IMR-90 (cell line): ENCODE results near the gene TRIM63. TPM values are rescaled to one million over a fixed set of nuclear protein-coding genes. Genes with fewer than 3 reads are reported as not detected.

ENCODE experiments used
- ATAC-seq: fragments of 200-7000 bp; cut with Tn5 transposase; 2 replicates; pipeline ENCODE4 v1.9.1; 2020; ENCODE audit warnings: low read depth, mild to moderate bottlenecking, moderate library complexity
- BruUV-seq: library from RNA; stranded (reverse); fragments of 400-500 nt; replicated peaks from 2 replicates; lab custom pipeline; 2021; lab: Mats Ljungman, UMichigan
- CTCF ChIA-PET: fragments of 300-600 bp; formaldehyde crosslinking; extraction: SDS; loops from one replicate; lab custom pipeline; 2021; ENCODE audit warnings: antibody characterized with exemption; lab: Yijun Ruan, JAX
- POLR2A ChIA-PET: fragments of 300-600 bp; sonication (Branson Sonifier 250); formaldehyde crosslinking; loops from one replicate; lab custom pipeline; 2022; ENCODE audit warnings: antibody characterized with exemption; ENCODE audit not compliant: unreplicated experiment; lab: Charles Lee
- DNase-seq: peaks from one replicate; pipeline ENCODE4 v3.0.0; 2013
- H2AFZ ChIP-seq: replicated peaks from 2 replicates; pipeline ENCODE3; 2013; ENCODE audit warnings: low read length, mild to moderate bottlenecking; ENCODE audit not compliant: poor library complexity
- H2AK5ac ChIP-seq: 2 replicates; pipeline ENCODE4 v1.6.1; 2013; ENCODE audit warnings: low read depth, low read length, inconsistent platforms
- H2AK9ac ChIP-seq: replicated peaks from 2 replicates; pipeline ENCODE3; 2013; ENCODE audit warnings: mild to moderate bottlenecking, low read depth, low read length, moderate library complexity; ENCODE audit not compliant: poor library complexity
- H2BK120ac ChIP-seq: 2 replicates; pipeline ENCODE4 v1.6.1; 2013; ENCODE audit warnings: low read depth, low read length, inconsistent platforms
- H2BK15ac ChIP-seq: 3 replicates; pipeline ENCODE4 v1.6.1; 2013; ENCODE audit warnings: low read depth, low read length, inconsistent platforms
- H2BK20ac ChIP-seq: 2 replicates; pipeline ENCODE4 v1.6.1; 2013; ENCODE audit warnings: low read depth, mild to moderate bottlenecking, inconsistent platforms, low read length, moderate library complexity
- H2BK5ac ChIP-seq: 2 replicates; pipeline ENCODE4 v1.6.1; 2013; ENCODE audit warnings: mild to moderate bottlenecking, low read depth, low read length, inconsistent platforms; ENCODE audit not compliant: poor library complexity, severe bottlenecking
- H3K14ac ChIP-seq: replicated peaks from 2 replicates; pipeline ENCODE4 v1.6.1; 2013; ENCODE audit warnings: low read depth, low read length, inconsistent platforms
- H3K18ac ChIP-seq: 2 replicates; pipeline ENCODE4 v1.6.1; 2013; ENCODE audit warnings: low read depth, low read length, control low read depth
- H3K23ac ChIP-seq: 2 replicates; pipeline ENCODE4 v1.6.1; 2013; ENCODE audit warnings: low read depth, low read length, inconsistent platforms
- H3K27ac ChIP-seq: 2 replicates; pipeline ENCODE4 v1.5.1; 2013; ENCODE audit warnings: mild to moderate bottlenecking, control low read depth, low read length; ENCODE audit not compliant: insufficient read depth
- H3K27me3 ChIP-seq: 2 replicates; pipeline ENCODE4 v1.6.1; 2013; ENCODE audit warnings: low read length; ENCODE audit not compliant: control insufficient read depth, insufficient read depth
- H3K36me3 ChIP-seq: 2 replicates; pipeline ENCODE4 v1.6.1; 2013; ENCODE audit warnings: low read length, mixed read lengths; ENCODE audit not compliant: control insufficient read depth, insufficient read depth
- H3K4ac ChIP-seq: 2 replicates; pipeline ENCODE4 v1.6.1; 2013; ENCODE audit warnings: low read depth, low read length, inconsistent platforms
- H3K4me1 ChIP-seq: 2 replicates; pipeline ENCODE4 v1.6.1; 2013; ENCODE audit warnings: low read length, mixed read lengths; ENCODE audit not compliant: control insufficient read depth, insufficient read depth
- H3K4me2 ChIP-seq: 2 replicates; pipeline ENCODE4 v1.6.1; 2013; ENCODE audit warnings: low read depth, mild to moderate bottlenecking, control low read depth, low read length, moderate library complexity
- H3K4me3 ChIP-seq: 2 replicates; pipeline ENCODE4 v1.5.1; 2013; ENCODE audit warnings: low read depth, mild to moderate bottlenecking, control low read depth, low read length, moderate library complexity; ENCODE audit not compliant: insufficient read depth
- H3K56ac ChIP-seq: 2 replicates; pipeline ENCODE4 v1.6.1; 2013; ENCODE audit warnings: low read length, inconsistent platforms; ENCODE audit not compliant: insufficient read depth; ENCODE audit errors: extremely low read depth
- H3K79me1 ChIP-seq, 2 experiments: 2 replicates each; pipeline ENCODE4 v1.6.1; 2013; ENCODE audit warnings: low read length in 2 of 2, inconsistent platforms in 1 of 2, low read depth in 1 of 2
- H3K9ac ChIP-seq: 2 replicates; pipeline ENCODE4 v1.6.1; 2013; ENCODE audit warnings: low read depth, low read length, control low read depth
- H3K9me1 ChIP-seq: 2 replicates; pipeline ENCODE4 v1.6.1; 2013; ENCODE audit warnings: low read length, inconsistent platforms; ENCODE audit not compliant: insufficient read depth
- H3K9me3 ChIP-seq: 2 replicates; pipeline ENCODE4 v1.6.1; 2013; ENCODE audit warnings: low read length; ENCODE audit not compliant: control insufficient read depth, insufficient read depth
- H4K20me1 ChIP-seq: 2 replicates; pipeline ENCODE4 v1.6.1; 2013; ENCODE audit warnings: low read length, inconsistent platforms; ENCODE audit not compliant: insufficient read depth
- H4K5ac ChIP-seq: 2 replicates; pipeline ENCODE4 v1.6.1; 2013; ENCODE audit warnings: mild to moderate bottlenecking, low read depth, low read length, control low read depth
- H4K8ac ChIP-seq, 2 experiments: 2 replicates each; pipeline ENCODE4 v1.6.1; 2013; ENCODE audit warnings: low read depth in 2 of 2, low read length in 2 of 2, control low read depth in 1 of 2, inconsistent platforms in 1 of 2
- H4K91ac ChIP-seq: 2 replicates; pipeline ENCODE4 v1.6.1; 2013; ENCODE audit warnings: low read depth, low read length, inconsistent platforms; ENCODE audit not compliant: insufficient read depth
- CEBPB ChIP-seq: IDR thresholded peaks from 2 replicates; pipeline ENCODE4 v1.6.1; 2012; ENCODE audit warnings: low read depth, low read length, improper control_type of control experiment
- CHD1 ChIP-seq: IDR thresholded peaks from 2 replicates; pipeline ENCODE4 v1.6.1; 2012; ENCODE audit warnings: low read depth, low read length, improper control_type of control experiment
- FOS ChIP-seq: fragments of 150-350 bp; IDR thresholded peaks from 2 replicates; pipeline ENCODE4 v1.6.1; 2016; ENCODE audit warnings: low read depth, low read length
- MAFK ChIP-seq: IDR thresholded peaks from 2 replicates; pipeline ENCODE4 v1.6.1; 2012; ENCODE audit warnings: low read depth, low read length, improper control_type of control experiment
- MAZ ChIP-seq: IDR thresholded peaks from 2 replicates; pipeline ENCODE4 v1.6.1; 2012; ENCODE audit warnings: low read depth, mild to moderate bottlenecking, low read length, improper control_type of control experiment, moderate library complexity, borderline replicate concordance
- NFE2L2 ChIP-seq: fragments of 150-350 bp; IDR thresholded peaks from 2 replicates; pipeline ENCODE4 v1.6.1; 2016; ENCODE audit warnings: low read depth, mild to moderate bottlenecking, low read length
- POLR2A ChIP-seq: IDR thresholded peaks from 2 replicates; pipeline ENCODE4 v1.6.1; 2012; ENCODE audit warnings: mild to moderate bottlenecking, low read depth, low read length
- RAD21 ChIP-seq: IDR thresholded peaks from 2 replicates; pipeline ENCODE4 v1.6.1; 2012; ENCODE audit warnings: low read length, improper control_type of control experiment
- RCOR1 ChIP-seq: IDR thresholded peaks from 2 replicates; pipeline ENCODE4 v1.6.1; 2012; ENCODE audit warnings: mild to moderate bottlenecking, low read length, improper control_type of control experiment; ENCODE audit not compliant: insufficient replicate concordance
- SMC3 ChIP-seq: fragments of 150-350 bp; IDR thresholded peaks from 2 replicates; pipeline ENCODE4 v1.6.1; 2016; ENCODE audit warnings: low read depth, mild to moderate bottlenecking, antibody characterized with exemption, low read length, moderate library complexity
- WGBS, 2 experiments: methylation state at CpG; one replicate each; pipeline versions ENCODE4 v1.1.5 to v1.1.7; 2013; ENCODE audit warnings: missing lambda C conversion rate in 2 of 2; ENCODE audit not compliant: insufficient read length in 1 of 2; ENCODE audit errors: extremely low coverage in 2 of 2; 5-methylcytosine and 5-hydroxymethylcytosine counted together
- dilution Hi-C: fragments of 300-500 bp; cut with HindIII; formaldehyde crosslinking; loops from one replicate; pipeline ENCODE4 v1.14.3; 2018; ENCODE audit warnings: low sequenced_read_pairs; ENCODE audit not compliant: unreplicated experiment
- in situ Hi-C: fragments of 300-500 bp; cut with MboI; formaldehyde crosslinking; loops from 3 replicates; pipeline ENCODE4 v1.14.3; 2019; ENCODE audit warnings: low sequenced_read_pairs, inconsistent platforms, mixed read lengths
- intact Hi-C: fragments of 100-400 bp; cut with micrococcal nuclease; formaldehyde crosslinking; loops from 2 replicates; pipeline ENCODE4 v1.10.0; 2022
- polyA plus RNA-seq, 3 experiments: library from polyadenylated mRNA; depleted of rRNA; stranded (reverse); fragments of >200 nt; gene quantifications; 2 replicates each; pipeline ENCODE4 v1.2.3, GENCODE V29; 2012; ENCODE audit warnings: low replicate concordance in 1 of 3
- total RNA-seq: library from RNA; depleted of rRNA; stranded (reverse); fragments of >200 nt; gene quantifications from 2 replicates; pipeline ENCODE4 v1.2.3, GENCODE V29; 2012
- TF ChIP-seq, protein P1 (sequence below): fragments of 150-350 bp; IDR thresholded peaks from 2 replicates; pipeline ENCODE4 v1.6.1; 2017; ENCODE audit warnings: mild to moderate bottlenecking, antibody characterized with exemption, low read length, low read depth
- TF ChIP-seq, protein P2 (sequence below): conservative IDR thresholded peaks from 2 replicates; pipeline ENCODE4 v1.5.1; 2012; ENCODE audit warnings: mild to moderate bottlenecking, low read depth, low read length, improper control_type of control experiment

The TRIM63 gene
- total and polyA plus RNA-seq, 2 of the 4 experiments (the other 2 are of a cell fraction): not detected

DNA sequence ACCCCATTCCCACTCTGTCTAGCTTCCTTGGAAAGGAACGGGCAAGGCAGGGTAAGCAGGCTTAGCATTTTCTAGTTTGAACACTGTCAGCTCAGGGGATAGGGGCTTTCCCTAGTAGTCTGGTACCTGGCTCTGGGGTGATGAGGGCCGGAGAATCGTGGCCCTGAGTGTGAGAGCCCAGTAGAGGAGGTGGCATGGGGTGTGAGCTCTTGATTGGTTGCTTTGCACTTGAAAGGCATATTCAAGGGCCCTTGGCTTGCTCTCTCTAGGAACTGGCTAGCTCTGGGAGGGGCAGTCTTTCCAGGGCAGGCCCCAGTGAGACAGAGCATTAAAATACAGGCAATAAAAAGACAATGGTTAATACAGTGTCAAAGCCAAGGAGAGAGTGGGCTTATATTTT, 56.6 kb downstream of the TRIM63 start:
- in situ Hi-C loops (no loop called here), dilution Hi-C loops (no loop called here), intact Hi-C loops (no loop called here)
- H4K8ac ChIP-seq: no peak overlapping the region
- ChIA-PET CTCF (no interaction called here), POLR2A (no interaction called here)
- H3K9me1 ChIP-seq: 0 out of 2 replicates have a peak, but pooled peaks cover 5% of the 10 kb centered on the region
- H3K4me1 ChIP-seq: no peaks in the 10 kb centered on the region
- no peak overlapping the region for H4K5ac ChIP-seq
- WGBS, 2 experiments: 80% methylated on average over 1 of the region's 3 CpGs; no CpG with 5 or more reads in 1 of the 2 experiments
- no peak overlapping the region for H3K27ac ChIP-seq
- H3K27me3 ChIP-seq: no peaks in the 10 kb centered on the region; the same call in 1 of the 2 replicates
- H2BK15ac ChIP-seq: no peak overlapping the region
- no peak overlapping the region for H3K9ac ChIP-seq
- H3K79me1 ChIP-seq: no peaks in the 10 kb centered on the region
- no peaks in the 10 kb centered on the region for H4K20me1 ChIP-seq
- no peak overlapping the region for H3K18ac ChIP-seq
- no peak overlapping the region for H2BK120ac ChIP-seq
- no peak overlapping the region for H2AK9ac ChIP-seq
- no peak overlapping the region for H2AK5ac ChIP-seq
- H3K36me3 ChIP-seq: no peaks in the 10 kb centered on the region
- DNase-seq (no peak), ATAC-seq (no peak)
- H3K23ac ChIP-seq: no peak overlapping the region
- H4K91ac ChIP-seq: no peak overlapping the region
- no peak overlapping the region for H3K4me2 ChIP-seq
- H3K14ac ChIP-seq: no peak overlapping the region
- no peak overlapping the region for H3K56ac ChIP-seq
- no peak overlapping the region for H3K4me3 ChIP-seq
- H2BK20ac ChIP-seq: no peak overlapping the region
- no TSS peak for BruUV-seq
- H3K9me3 ChIP-seq: no peaks in the 10 kb centered on the region
- TF ChIP-seq, protein P1, sequence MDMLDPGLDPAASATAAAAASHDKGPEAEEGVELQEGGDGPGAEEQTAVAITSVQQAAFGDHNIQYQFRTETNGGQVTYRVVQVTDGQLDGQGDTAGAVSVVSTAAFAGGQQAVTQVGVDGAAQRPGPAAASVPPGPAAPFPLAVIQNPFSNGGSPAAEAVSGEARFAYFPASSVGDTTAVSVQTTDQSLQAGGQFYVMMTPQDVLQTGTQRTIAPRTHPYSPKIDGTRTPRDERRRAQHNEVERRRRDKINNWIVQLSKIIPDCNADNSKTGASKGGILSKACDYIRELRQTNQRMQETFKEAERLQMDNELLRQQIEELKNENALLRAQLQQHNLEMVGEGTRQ: no peak
- TF ChIP-seq NFE2L2: no peak
- TF ChIP-seq SMC3: no peak
- TF ChIP-seq RAD21: no peak
- no peak for TF ChIP-seq CHD1
- TF ChIP-seq RCOR1: no peak
- TF ChIP-seq, protein P2, sequence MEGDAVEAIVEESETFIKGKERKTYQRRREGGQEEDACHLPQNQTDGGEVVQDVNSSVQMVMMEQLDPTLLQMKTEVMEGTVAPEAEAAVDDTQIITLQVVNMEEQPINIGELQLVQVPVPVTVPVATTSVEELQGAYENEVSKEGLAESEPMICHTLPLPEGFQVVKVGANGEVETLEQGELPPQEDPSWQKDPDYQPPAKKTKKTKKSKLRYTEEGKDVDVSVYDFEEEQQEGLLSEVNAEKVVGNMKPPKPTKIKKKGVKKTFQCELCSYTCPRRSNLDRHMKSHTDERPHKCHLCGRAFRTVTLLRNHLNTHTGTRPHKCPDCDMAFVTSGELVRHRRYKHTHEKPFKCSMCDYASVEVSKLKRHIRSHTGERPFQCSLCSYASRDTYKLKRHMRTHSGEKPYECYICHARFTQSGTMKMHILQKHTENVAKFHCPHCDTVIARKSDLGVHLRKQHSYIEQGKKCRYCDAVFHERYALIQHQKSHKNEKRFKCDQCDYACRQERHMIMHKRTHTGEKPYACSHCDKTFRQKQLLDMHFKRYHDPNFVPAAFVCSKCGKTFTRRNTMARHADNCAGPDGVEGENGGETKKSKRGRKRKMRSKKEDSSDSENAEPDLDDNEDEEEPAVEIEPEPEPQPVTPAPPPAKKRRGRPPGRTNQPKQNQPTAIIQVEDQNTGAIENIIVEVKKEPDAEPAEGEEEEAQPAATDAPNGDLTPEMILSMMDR: no peak
- no peak for TF ChIP-seq CEBPB
- TF ChIP-seq MAFK: no peak
- no peak for TF ChIP-seq MAZ
- TF ChIP-seq FOS: no peak
- no peak for TF ChIP-seq POLR2A
- H3K4ac ChIP-seq: no peak overlapping the region
- H2AFZ ChIP-seq: no peak overlapping the region
- H2BK5ac ChIP-seq: no peak overlapping the region
